HS-27A (cell line): ENCODE results near the gene TASP1.

Experiments used
- DNase-seq: peaks from one replicate; pipeline ENCODE4 v3.0.0-alpha.2; 2012; ENCODE audit warnings: low read depth, missing footprints

TASP1 gene

DNA sequence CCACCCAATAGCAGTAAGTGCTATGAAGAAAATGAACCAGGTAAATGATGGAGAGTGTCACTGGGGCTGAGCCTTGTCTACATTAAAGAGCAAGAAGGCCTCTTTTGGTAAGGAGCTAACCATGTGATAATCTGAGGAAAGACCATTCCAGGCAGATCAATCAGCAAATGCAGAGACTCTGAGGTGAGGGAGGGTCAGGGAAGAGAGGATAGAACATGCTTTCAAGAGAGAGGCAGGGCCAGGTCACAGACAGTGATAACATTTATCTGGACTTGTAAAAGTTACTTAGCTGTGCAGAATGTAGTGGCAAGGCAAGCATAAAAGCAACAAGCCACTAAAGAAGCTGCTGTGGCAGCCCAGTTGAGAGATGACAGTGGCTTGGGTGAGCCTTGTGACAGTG lies 197.3 kb downstream of the TASP1 start:
- no peak for DNase-seq

DNA sequence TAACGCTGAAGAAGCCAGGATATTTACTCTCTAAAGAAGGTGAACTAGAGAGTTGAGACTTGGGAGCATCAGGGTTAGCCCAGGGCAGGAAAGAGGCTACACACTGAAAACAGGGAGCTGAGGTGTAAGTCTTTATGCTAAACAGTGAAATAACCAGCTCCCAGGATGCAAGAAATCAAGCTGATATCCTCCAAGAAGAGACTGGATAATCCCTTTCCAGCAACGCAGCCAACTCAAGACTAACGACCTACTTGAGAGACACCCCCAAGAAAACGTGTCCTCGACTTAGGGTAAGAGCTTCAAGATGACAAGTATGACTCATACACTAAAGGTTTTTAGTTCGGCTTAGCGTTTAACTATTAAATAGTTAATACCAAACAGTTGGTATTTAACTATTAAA lies 202.2 kb downstream of the TASP1 start:
- DNase-seq = no peak

DNA sequence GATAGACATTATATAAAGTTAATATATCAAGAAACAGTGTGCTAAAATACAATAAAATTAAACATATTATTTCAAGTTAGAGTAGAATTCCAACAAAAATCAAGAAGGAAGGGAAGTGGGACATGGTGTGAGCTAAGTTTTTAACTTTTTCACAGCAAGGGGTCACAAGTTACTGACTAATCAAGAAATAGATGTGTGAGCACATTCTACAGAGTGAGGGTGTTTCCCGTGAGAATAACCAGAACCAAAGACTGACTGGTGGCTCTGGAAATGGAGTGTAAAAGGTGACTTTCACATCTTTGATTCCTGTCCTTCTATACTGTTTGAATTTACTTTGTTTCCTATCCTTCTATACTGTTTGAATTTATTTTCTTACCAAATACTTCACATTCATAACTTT lies 206.6 kb downstream of the TASP1 start:
- no peak for DNase-seq

DNA sequence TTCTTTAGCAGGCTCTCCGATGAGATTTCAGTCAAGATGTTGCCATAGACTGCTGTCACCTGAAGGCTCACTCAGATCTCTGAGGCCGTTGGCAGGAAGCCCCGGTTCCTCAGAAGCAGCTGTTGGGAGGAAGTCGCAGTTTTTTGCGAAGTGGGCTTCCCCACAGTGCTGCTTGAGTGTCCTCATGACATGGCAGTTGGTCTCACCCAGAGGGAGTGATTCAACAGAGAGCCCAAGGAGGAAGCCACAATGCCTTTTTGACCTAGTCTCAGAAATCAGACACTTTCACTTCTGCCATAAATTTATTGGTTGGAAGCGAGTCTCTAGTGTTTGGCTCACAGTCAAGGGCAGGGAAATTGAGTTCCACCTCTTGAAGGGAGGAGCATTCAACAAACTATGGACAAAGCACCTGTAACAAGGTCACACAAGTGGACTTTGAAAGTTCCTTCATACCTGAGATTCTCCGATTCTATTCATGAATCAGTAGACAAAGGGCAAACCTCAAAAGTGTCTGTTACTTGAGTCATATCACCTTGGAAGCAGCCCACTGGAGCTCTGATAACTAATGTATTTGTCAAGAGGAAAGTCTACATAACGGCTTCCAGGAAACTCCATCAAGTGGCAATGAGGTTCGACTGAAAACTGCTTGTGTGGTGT lies 208.3 kb downstream of the TASP1 start:
- no peak for DNase-seq

DNA sequence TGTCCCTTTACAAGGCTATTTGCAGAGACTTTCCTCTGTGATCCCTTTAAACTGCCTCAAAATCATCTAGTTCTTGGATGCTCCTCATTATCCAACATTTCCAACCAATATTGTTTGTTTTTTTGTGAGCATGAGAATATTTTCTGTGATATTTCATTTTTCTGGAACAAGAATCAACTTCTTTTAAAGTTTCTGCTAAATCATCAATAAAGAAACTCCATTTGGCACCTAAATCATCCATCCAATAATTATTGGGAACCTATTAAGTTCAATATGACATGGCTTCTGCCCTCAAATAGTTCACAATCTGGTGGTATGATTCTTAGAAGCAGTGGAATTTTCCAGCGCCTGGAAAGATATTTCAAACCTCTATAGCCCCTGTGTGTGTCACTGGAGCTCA lies 210.0 kb downstream of the TASP1 start:
- no peak for DNase-seq

DNA sequence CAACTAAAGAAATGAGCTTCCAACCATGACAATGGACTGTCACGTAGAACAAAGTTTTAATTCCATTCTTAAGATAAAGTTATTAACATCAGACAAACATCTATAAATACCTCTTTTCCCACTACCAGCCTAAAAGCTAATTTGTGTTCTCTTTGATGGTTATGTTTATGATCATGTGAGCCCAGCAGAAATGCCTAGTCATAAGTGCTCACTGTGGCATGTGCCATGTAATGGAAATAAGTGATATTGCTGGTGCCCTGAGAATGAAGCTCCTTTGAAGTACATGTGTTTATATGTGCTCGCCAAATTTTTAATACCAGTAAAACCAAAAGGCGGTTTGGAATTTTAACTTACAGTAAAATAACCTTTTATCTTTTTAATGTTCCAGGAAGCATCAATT lies 211.9 kb downstream of the TASP1 start:
- DNase-seq = no peak

DNA sequence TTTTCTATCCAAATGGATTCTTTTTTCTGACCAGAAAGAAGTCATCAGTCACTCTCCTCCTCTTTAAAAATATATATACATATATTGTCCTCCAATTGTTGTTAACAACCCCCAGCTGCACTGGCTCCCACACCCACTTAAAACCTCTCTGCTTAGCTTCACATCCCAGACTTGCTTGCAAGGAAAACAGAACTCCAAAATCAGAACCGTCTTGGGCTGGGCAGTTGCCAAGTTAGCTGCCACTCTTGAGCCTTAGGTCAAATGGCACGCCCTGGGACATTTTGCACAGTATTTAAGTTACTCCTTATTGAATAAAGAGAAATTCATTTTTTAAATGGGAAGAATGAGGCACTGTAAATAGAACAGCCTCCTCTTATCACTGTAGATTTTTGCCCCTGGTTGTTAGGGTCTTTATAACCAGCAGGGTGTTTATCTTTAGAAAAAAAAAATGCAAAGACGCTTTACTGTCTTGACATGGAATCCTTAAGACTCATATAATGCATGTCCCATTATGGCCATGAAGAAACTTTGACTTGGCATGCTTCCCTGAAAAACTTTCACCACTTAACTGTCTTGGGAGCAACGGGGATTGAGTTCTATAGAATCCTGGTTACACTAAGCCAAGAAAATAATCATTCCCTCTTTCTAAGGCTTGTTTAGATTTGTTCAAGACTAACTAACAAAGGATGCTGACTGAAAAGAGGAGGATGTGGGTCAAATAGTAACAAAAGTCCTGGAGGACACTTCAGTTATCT lies 213.2 kb downstream of the TASP1 start:
- no peak for DNase-seq

DNA sequence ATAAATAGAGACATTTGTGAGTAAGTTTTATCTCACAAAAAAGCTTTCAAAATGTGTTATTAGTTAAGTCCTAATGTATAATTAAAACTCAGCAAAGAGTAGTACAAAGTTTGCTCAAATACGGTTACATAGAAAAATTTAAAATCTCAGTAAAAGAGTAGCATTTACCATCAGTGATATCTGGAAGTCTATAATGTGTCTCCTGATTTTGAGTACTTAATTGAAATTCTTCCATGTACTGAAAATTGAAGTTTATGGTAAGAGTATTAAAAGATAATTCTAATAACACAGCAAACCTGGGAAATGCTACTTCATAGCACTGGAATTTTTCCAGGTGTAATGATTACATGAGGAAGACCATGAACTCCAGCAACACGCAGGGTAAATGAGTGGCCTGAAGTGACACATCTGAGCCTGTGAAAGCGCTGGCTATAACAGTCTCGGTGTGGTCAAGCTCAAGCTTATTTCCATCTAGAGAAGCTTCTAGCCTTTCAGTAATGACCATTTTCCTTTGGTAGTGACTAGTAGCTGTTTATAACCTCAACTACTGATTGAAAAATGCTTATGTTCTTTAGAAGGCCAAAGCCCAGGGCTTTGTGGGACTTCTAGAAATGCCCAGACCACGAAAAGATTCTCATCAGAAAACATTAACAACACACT lies 214.4 kb downstream of the TASP1 start:
- no peak for DNase-seq

DNA sequence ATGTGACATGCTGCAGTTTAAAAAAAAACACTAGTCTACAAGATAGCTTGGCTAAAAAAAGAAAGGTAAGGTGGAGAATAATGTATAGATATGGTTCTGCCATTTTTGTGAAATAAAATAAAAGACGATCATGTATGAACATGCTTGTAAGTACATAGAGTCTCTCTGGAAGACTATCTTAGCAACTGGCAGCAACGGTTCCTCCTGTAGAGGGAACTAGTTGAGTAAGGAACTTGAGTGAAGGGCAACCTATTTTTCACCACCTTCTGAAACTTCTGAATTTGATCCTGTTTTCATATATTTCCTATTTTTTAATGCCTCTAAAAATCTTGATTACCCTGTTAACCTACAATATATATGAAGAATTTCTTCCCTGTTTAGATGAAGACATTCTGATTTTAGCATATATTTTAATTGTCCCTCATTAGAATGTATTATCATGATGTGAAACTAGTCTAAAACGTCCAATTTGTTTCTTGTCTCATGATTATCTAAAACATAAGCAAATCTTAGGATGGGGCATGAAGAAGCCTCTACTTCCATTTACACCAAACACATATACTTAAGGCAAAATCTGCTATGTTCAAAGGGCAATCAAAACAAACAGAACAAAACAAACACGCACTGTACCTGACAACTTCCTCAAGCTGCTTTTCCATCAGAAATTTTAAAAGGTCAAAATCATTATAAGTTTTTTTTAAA lies 215.1 kb downstream of the TASP1 start:
- no peak for DNase-seq

DNA sequence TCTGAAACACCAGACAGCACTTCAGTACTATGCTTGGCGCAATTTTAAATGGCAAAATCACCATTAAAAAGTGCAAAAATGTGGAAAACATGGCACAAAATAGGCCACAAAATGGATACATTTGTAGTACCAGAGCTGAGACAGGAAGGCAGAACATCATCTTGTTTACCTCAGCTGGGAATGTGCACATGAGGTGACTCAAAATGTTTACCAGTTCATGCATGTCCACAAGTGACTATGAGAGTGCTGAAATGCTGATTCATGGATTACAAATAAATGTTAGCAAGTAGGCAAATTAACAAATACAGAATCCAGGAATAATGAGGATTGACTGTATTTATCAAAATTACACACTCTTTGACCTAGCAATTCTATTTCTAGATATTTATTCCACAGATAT lies 216.1 kb downstream of the TASP1 start:
- DNase-seq = no peak

DNA sequence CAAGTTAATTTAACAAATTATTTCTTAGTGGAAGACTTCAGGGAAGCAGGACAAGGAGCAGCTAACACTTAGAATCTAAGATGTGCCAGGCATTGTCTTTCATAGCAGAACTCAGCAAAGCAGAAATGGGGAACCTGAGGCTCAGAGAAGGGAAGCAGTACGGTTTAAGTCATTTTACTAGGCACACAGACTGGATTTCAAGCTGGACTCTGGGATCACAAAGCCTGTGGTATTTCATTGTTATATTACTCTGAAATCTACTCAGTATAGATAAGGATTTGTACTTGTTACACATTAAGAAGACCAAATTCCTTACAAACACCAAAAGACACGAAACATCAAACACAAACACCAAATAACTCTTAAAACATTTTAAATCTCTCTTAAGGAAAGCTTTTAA lies 218.1 kb downstream of the TASP1 start:
- DNase-seq = no peak

DNA sequence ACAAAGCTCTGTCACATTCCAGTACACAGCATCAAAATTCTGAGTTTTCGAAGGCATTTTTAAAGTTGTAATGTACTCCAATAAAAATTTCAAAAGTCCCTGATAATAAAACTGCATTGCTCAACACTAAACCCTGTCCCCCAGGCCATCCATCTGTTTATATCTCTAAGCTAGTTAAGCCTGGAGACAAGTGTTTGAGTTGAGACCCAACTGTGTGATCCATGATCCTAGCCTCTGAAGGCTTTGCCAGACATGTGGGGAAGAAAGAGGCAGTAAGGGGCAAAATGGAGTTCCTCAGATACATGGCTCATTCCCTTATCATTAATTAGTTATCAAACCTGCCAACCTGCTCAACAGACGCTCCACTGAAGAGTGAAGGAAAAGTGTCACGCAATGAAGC lies 219.3 kb downstream of the TASP1 start:
- DNase-seq = no peak

DNA sequence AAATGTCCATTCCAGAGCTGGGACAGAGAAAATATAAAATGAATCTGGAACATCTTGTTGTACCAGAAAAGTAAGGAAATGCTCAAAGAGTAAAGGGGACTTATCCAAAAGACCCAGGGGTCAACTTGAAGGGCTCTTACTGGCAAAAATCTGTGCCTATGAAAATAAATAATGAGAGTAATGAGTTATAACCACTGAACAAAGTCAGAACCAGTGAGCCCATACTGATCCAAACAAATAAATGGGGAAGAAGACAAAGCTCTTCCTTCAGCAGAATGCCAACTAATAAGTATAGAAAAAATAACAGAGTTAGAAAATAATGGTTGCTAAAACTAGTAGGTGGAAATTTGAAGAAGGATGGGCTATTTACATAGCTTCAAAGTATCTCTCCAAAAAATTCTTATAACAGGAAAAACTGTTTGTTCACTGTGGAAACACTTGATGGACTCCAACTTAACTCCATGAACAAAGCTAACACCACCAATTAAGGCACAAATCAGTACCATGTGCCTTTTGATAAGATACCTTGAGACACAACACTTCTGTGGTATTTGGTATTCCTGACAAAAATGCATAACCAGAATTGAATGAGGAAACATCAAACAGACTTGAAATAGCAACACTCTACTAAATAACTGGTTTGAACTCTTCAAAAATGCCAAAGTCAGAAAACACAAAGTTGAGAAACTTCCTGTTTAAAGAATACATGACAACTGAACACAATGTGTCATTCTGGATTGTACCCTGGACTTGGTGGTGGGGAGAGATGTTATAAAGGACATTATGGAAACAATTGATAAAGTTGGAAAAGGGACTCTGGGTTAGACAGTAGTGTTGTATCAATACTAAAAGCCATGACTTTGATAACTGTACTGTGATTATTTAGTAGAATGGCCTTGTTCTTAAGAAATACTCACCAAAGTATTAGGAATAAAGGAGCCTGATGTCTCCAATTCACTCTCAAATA lies 220.2 kb downstream of the TASP1 start:
- no peak for DNase-seq

DNA sequence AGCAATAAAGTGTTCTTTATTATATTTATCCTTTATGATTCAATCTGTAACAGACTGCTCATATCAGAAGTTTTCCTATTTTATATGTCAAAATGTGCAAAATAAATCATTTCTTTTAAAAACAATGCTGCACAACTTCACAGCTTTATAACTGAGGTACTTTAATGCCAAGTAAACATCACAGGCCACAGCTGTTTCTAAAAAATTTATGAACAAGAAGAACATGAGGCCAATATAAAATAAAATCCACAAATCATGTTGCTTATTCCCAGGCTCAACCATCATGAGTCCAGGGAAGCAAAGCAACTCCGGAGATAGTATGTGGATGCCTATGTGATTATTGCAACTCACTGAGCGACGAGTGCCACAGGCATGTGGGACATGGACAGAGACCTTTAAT lies 222.2 kb downstream of the TASP1 start:
- no peak for DNase-seq

DNA sequence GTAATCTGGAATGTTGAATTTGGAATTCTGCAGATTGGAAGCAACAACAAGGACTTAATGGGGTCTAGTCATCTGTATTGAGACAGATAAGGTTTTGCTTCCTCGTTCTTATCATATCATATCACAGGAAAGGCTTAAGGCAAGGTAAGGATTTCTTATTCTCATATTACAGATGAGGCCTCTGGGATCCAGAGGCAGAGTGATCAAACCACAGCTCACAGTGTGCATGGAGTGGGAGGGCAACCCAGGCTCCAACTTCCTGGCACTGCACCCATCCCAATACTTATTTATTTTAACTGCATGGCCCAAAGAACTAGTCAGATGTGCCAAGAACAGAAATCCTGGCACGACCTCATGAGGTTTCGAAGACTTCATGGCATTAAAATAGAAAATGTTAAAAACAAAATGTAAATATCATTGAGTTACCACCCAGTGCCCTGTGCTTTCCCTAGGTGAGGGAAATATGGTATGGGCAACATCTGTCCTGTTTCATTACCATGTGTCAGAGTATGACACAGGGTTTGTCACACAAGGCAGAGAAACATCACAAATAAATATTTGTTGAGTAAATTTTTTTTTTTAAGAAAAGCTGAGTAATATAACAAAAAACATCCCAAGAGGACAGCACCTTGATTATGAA lies 225.8 kb downstream of the TASP1 start:
- DNase-seq = no peak

DNA sequence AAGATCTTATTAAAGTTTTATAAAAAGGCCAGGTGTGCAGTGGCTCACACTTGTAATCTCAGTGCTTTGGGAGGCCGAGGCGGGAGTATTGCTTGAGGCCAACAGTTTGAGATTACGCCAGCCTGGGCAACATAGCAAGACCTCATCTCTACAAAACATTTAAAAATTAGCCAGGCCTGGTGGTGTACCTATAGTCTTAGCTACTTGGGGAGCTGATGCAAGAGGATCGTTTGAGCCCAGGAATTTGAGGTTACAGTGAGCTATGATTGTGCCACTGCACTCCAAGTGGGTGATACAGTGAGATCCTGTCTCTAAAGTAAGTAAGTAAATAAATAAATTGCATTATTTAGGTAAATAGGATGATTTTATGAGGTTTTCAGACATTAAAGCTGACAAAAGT lies 234.4 kb downstream of the TASP1 start:
- DNase-seq = no peak

DNA sequence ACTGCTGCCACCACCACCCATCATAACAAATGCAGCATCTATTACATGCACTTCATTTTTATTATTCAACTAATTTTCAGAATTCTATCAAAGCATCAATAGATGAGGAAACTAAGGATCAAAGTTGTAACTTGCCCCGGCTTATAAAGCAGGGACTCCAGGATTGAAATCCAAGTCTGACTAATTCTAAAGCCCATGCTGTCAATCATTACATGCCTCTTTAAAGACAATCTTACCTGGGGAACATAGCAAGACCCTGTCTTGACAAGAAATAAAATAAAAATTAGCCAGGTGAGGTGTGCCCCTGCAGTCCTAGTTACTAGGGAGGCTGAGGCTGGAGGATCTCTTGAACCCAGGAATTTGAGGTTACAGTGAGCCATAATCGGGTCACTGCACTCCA lies 235.3 kb downstream of the TASP1 start:
- DNase-seq = no peak

DNA sequence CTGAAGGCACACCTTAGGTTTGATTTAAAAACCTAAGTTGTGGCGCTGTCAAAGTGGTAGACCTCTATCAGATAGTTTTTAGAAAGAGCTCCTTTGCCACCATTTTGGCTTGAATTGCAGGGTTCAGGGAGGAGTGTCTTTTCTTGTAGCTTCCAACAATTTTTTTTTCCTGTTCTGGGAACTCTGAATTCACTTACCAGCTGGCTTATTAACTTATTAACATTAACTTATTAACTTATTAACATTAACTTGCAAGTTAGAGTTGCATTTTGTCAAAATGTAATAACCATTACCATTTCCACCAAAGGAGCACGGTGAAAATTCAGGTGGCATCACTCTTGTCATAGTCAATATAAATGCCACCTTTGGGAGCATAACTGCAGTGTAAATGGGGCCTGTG lies 235.7 kb downstream of the TASP1 start:
- DNase-seq = no peak

DNA sequence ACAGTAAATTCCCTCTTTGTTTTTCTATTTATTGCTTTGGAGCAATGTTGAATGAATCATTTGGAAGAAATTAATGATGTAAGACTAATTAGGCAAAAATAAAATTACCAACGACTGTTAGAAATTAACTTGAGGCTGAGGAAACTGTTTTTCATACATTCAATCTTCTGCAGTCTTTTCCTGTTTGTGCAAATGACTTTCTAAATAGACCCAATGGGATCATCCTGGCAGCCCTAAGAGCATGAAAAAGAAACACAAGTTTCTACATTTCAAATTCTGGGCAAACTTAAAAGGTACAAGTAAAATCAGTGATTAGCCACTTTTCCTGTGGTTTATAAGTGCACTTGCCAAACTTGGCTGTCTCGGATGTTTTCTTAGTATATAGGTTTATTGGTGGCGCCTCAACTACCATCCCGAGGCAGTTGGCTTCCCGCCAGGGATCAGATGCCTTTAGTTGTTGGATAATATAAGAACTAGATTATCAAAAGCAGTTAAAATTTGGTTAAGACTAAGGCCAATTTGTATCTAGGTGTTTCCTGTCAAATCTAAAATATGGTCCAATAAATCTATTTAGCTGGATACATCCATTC lies 236.5 kb downstream of the TASP1 start:
- no peak for DNase-seq

DNA sequence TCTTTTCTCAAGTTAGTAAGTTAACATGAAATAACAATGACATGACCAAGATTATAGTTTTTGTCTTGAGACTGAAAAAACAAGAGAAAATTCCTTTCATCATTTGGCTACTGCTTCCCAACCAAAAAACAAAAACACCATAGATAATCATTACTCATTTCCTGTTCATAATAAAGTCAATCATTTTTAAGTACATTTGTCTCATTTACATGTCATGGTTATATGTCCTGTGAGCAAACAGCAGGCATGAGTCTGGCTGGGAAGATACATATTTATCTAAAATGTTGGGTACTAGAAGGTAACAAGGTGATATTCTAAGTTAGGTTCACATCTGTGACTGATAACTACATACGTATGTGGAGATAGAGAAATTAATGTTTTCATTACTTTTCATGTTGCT lies 237.1 kb downstream of the TASP1 start:
- no peak for DNase-seq

DNA sequence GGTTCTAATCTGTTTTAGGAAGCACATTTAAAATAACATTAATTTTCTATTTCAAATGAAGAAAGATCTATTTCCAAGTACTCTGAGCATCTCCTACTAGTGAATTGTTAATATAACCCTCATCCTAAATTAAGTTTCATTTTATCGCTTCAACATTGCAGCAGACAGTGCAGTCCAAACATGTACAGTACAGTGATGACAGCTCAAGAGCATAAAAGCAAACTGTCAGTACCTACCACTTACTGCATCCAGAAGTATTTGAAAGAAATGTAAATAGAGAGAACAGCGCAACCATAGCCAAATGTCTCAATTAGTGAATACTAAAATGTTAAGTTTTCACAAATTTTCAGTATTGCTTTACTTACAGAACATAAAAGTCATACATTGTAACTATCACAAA lies 238.3 kb downstream of the TASP1 start:
- no peak for DNase-seq
